SIG-M5 (cell line): ENCODE results near the gene RAPGEF2.
"Not testable (repeated sequence)": the region's sequence is repeated elsewhere in the genome, so short reads cannot be mapped to it uniquely, and the experiment has no call there.

Experiments
- DNase-seq: peaks from one replicate; lab custom pipeline; 2025; lab: John Stamatoyannopoulos, UW

The RAPGEF2 gene

DNA sequence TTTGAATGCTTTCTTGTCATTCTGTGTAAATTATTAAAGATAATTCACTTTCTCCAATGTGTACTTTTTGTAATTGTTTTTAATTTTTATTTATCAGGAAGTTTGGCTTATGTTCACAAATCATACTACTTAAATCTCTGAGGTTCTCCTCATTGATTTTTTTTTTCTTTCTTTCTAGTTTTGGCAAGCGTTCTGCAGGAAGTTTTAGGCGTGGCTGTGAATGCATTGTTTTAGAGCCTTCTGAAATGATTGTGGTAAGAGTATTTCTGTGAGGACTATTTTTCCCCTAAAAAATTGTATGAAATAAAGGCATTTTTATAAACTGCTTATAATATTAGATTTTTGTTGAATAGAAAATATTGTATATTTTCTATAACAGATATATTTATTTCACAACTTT lies 135.8 kb downstream of the RAPGEF2 start:
- no peak for DNase-seq

DNA sequence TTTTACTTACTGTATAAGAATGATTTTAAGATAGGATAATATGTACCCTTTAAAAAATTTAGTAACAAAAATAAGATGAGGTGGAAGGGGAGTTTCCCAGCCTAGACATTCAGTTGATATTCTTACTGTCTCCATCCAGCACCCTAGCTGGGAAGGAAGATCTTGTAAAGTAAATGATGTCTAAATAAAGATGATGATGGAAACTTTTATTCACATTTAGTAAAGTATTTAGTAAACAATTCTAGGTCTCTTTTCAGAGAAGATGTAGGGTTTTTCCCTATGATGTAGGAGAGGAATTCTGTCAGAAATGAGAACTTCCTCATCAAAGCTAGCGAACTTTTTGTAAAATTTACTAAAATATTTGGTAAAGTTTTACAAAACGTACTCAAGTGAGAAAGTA lies 136.8 kb downstream of the RAPGEF2 start:
- no peak for DNase-seq

GRCh38 chr4:159240046-159240445 lies 137.2 kb downstream of the RAPGEF2 start:
- no peak for DNase-seq

- DNase-seq, result no peak
Observed at GRCh38 chr4:159240687-159241086, 137.8 kb downstream of the RAPGEF2 start.

DNA sequence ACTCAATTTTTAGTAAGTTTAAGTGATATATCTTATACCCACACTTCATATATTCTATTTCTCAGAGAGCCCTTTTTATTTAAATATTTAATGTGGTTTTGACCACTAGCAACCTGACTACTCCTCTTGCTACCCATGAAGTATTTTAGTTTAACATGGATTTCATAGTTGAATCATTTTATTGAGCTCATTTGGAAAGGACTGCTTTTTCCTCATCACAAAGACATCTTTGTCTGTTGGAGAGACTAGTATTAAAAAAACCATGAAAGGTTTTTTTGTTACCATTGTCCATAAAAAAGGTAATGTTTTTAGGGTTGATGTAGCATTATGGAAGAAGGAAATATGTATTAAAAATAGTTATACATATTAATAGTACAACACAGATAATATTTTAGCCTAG lies 139.5 kb downstream of the RAPGEF2 start:
- DNase-seq, result no peak

- no peak for DNase-seq
Observed at GRCh38 chr4:159248384-159249178, 145.7 kb downstream of the RAPGEF2 start.

- DNase-seq, result no peak
Observed at GRCh38 chr4:159250751-159251325, 148.0 kb downstream of the RAPGEF2 start.

GRCh38 chr4:159251580-159251979 lies 148.7 kb downstream of the RAPGEF2 start:
- not testable (repeated sequence) for DNase-seq

- no peak for DNase-seq
Observed at GRCh38 chr4:159252491-159252890, 149.6 kb downstream of the RAPGEF2 start.

GRCh38 chr4:159256037-159256436 lies 153.2 kb downstream of the RAPGEF2 start:
- no peak for DNase-seq

GRCh38 chr4:159258889-159259560 lies 156.1 kb downstream of the RAPGEF2 start:
- DNase-seq, result no peak

DNA sequence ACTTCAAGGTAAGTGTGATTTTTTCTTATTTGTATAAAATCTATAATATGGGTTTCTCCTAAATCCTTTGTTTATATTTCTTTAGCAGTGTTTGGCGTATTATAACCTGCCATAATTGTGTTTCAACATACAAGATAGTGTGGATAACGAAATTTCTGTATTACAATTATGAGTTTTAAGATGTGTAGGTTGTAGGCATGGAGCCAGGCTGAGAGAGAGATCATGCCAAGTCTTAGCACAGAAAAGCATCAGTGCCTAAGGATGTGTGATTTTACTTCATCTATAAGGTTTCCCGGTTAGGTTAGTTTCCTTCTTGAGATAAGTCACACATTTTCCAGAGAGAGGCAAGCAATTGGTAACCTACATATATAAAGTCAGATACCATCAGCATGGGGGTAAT lies 161.2 kb downstream of the RAPGEF2 start:
- no peak for DNase-seq

- DNase-seq, result no peak
Observed at GRCh38 chr4:159266981-159267868, 164.3 kb downstream of the RAPGEF2 start.

DNA sequence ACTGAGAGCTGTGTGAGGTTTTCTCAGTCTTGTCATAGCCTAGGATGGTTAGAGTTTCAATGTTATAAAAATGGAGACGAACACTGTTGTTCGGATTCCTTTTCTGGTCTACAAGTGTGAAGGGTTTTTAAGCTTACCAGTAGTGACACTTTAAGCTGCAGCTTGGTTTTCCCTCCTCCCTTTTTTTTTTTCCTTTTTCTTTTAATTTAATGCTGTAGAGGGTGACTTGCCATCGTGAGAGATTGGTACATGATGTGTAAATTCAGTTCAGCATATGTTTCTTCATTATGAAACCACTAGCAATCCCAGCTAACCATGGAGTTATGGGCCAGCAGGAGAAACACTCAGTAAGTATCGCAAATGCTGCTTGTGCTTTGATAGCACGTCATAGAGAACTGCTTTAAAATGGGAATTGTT lies 165.0 kb downstream of the RAPGEF2 start:
- DNase-seq, result no peak

DNA sequence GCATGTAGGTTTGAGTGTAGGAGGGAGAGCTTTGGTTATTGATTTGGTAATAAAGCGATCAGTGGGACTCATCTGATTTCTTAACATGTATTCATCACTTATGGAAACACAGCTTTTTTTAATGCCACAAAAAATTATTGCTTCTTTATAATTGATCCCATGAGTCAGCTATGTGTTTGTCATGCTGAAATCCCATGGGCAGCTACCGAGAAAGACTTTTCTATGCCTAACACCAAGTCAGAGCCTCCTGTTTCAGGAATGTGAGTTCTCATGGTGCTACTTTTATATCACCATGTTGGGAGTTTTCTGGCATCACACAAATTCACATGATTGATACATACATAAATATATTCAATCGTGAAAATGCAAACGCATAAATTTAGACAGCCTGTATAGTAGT lies 165.7 kb downstream of the RAPGEF2 start:
- DNase-seq, result no peak

DNA sequence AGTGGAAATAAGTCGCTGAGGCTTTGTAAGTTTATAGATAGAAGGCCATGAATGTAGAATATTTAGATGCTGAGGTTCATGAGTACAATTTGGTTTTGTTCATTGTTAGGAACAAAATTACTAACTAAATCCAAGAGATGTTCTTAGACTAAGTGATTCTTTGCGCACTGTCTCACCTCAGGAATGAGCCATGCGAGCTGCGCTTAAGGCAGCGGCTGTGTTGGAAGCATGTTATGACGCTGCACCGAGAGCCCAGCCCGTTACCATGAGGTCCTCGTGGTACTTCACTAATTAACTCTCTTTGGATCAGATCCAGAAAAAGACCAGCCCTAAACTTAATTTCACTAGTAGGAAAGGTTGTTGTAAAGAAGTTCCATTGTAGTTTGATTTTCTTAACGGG lies 166.2 kb downstream of the RAPGEF2 start:
- no peak for DNase-seq

DNA sequence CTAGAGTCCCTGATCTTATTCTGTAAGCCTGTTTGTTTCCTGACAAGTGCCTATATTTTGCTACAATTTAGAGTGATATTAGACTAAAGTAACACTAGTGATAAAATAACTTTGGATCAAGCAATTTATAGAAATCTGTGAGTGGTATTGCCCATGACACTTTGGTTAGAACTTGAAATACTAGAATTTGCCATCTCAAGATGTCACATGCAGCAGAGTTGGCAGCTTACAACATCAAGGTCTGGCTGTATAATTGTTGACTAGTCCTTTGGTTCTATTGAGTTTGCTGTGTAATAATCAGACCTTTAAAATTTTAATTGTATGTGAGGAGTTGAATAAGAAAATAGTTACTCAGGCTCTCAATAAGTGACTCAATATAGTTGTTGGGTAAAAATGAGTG lies 167.1 kb downstream of the RAPGEF2 start:
- no peak for DNase-seq

- no peak for DNase-seq
Observed at GRCh38 chr4:159271856-159272255, 169.0 kb downstream of the RAPGEF2 start.

- DNase-seq, result no peak
Observed at GRCh38 chr4:159272273-159273140, 169.6 kb downstream of the RAPGEF2 start.

- no peak for DNase-seq
Observed at GRCh38 chr4:159273141-159273438, 170.2 kb downstream of the RAPGEF2 start.

- no peak for DNase-seq
Observed at GRCh38 chr4:159273841-159274240, 171.0 kb downstream of the RAPGEF2 start.
